ENCODE data around the gene LBX1. TPM values are rescaled to one million over a fixed set of nuclear protein-coding genes. Genes with fewer than 3 reads are reported as not detected.

The LBX1 gene
- total and polyA plus RNA-seq, 2 donors (not counting 1 experiment from before 2014, with no cell fraction given) = not detected

DNA sequence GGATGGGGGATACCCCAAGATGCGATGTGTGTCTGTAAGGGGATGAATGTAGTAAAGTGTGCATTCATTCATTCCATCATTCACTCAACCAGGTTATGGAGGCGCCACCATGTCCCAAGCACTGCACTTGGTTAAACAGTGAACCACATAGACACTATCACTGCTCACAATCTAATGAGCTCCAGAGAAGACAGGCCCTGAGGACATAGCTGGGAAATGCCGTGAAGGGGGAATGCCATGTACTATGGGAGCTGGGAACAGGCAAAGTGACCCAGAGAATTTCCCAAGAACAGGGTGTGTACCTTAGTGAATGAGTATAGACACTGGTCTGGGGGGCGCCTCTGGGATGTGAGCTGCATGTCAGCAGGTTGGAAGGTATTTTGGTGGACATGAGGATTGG, 44.5 kb upstream of the LBX1 start:
- ATAC-seq (ENCODE audit: low read depth) (no peak), DNase-seq (no peak)
- H3K4me3 Mint-ChIP-seq = no peak overlapping the region
- no peaks in the 10 kb centered on the region for H3K36me3 ChIP-seq (replicated peaks in 1 of 2; ENCODE audit: control extremely low read depth in 1 of 2, control insufficient read depth in 1 of 2, extremely low read depth in 1 of 2, insufficient read depth in 2 of 2, low read length in 1 of 2)
- H3K4me1 ChIP-seq (ENCODE audit: control insufficient read depth in 2 of 2, insufficient read depth in 2 of 2, low read length in 2 of 2) = no peaks in the 10 kb centered on the region
- POLR2A ChIA-PET = no interaction called here
- H3K4me3 ChIP-seq (ENCODE audit: control extremely low read depth in 1 of 5, extremely low read depth in 1 of 5, insufficient read depth in 1 of 5, low read depth in 2 of 5, low read length in 4 of 5) = no peak overlapping the region
- no peak overlapping the region for H3K9ac ChIP-seq (ENCODE audit: low read length)
- H2AFZ ChIP-seq (ENCODE audit: insufficient read depth, low read depth, low read length, poor library complexity, severe bottlenecking) = no peak overlapping the region
- 82% methylated on average over 2 of the region's 4 CpGs for WGBS (ENCODE audit: insufficient coverage)
- no peak overlapping the region for H3K27ac Mint-ChIP-seq
- no peaks in the 10 kb centered on the region for H4K20me1 ChIP-seq (ENCODE audit: control insufficient read depth, insufficient read depth, low read length, poor library complexity, severe bottlenecking)
- no peak overlapping the region for H3K27ac ChIP-seq (ENCODE audit: low read length in 2 of 2)
- CTCF ChIA-PET = interaction anchor here (1.1 to 4.1 kb wide), 7 partner anchors 9 to 297 kb away, joined by 3 to 29 read pairs (median 4); no protein-coding TSS in a partner anchor
- peaks cover 2% of the 10 kb centered on the region for H3K4me1 Mint-ChIP-seq
- peaks cover 33% of the 10 kb centered on the region for H3K27me3 Mint-ChIP-seq
- TF ChIP-seq, protein P1, sequence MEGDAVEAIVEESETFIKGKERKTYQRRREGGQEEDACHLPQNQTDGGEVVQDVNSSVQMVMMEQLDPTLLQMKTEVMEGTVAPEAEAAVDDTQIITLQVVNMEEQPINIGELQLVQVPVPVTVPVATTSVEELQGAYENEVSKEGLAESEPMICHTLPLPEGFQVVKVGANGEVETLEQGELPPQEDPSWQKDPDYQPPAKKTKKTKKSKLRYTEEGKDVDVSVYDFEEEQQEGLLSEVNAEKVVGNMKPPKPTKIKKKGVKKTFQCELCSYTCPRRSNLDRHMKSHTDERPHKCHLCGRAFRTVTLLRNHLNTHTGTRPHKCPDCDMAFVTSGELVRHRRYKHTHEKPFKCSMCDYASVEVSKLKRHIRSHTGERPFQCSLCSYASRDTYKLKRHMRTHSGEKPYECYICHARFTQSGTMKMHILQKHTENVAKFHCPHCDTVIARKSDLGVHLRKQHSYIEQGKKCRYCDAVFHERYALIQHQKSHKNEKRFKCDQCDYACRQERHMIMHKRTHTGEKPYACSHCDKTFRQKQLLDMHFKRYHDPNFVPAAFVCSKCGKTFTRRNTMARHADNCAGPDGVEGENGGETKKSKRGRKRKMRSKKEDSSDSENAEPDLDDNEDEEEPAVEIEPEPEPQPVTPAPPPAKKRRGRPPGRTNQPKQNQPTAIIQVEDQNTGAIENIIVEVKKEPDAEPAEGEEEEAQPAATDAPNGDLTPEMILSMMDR (IDR thresholded peaks at IDR 0.05) = no peak
- no peak for TF ChIP-seq EZH2 (IDR thresholded peaks at IDR 0.05; ENCODE audit: borderline replicate concordance, insufficient read depth, low read depth, low read length, poor library complexity, severe bottlenecking)
- no peaks in the 10 kb centered on the region for H3K79me2 ChIP-seq (ENCODE audit: control insufficient read depth, insufficient read depth, low read length)
- intact Hi-C loops (cut with micrococcal nuclease) = no loop called here
- H3K9me3 ChIP-seq (ENCODE audit: control extremely low read depth in 1 of 3, control insufficient read depth in 2 of 3, insufficient read depth in 1 of 3, low read length in 2 of 3) = no peaks in the 10 kb centered on the region
- peaks cover 0 to 15% (median 4%) of the 10 kb centered on the region in 4 experiments for H3K27me3 ChIP-seq (replicated peaks in 1 of 4; ENCODE audit: control extremely low read depth in 1 of 4, control insufficient read depth in 3 of 4, insufficient read depth in 4 of 4, low read length in 3 of 4)
- H3K9me3 Mint-ChIP-seq (ENCODE audit: insufficient read depth) = no peaks in the 10 kb centered on the region
- no peak overlapping the region for H3K4me2 ChIP-seq (replicated peaks; ENCODE audit: low read depth, low read length, poor library complexity, severe bottlenecking)

GRCh38 chr10:101273330-101273729, 44.1 kb upstream of the LBX1 start:
- Mint-ChIP-seq H3K27me3 (peaks cover 33% of the 10 kb centered on the region), H3K4me1 (peaks cover 2% of the 10 kb centered on the region), H3K27ac (no peak overlapping the region), H3K9me3 (ENCODE audit: insufficient read depth) (no peaks in the 10 kb centered on the region), H3K4me3 (no peak overlapping the region)
- no peak overlapping the region for H3K4me2 ChIP-seq (replicated peaks; ENCODE audit: low read depth, low read length, poor library complexity, severe bottlenecking)
- WGBS (ENCODE audit: insufficient coverage) = 98% methylated on average over 9 of the region's 10 CpGs
- H3K36me3 ChIP-seq (replicated peaks in 1 of 2; ENCODE audit: control extremely low read depth in 1 of 2, control insufficient read depth in 1 of 2, extremely low read depth in 1 of 2, insufficient read depth in 2 of 2, low read length in 1 of 2) = no peaks in the 10 kb centered on the region
- DNase-seq (no peak), ATAC-seq (ENCODE audit: low read depth) (no peak)
- H3K9ac ChIP-seq (ENCODE audit: low read length) = no peak overlapping the region
- H3K4me1 ChIP-seq (ENCODE audit: control insufficient read depth in 2 of 2, insufficient read depth in 2 of 2, low read length in 2 of 2) = no peaks in the 10 kb centered on the region
- no peak overlapping the region for H3K4me3 ChIP-seq (ENCODE audit: control extremely low read depth in 1 of 5, extremely low read depth in 1 of 5, insufficient read depth in 1 of 5, low read depth in 2 of 5, low read length in 4 of 5)
- H3K9me3 ChIP-seq (ENCODE audit: control extremely low read depth in 1 of 3, control insufficient read depth in 2 of 3, insufficient read depth in 1 of 3, low read length in 2 of 3) = no peaks in the 10 kb centered on the region
- no peaks in the 10 kb centered on the region for H4K20me1 ChIP-seq (ENCODE audit: control insufficient read depth, insufficient read depth, low read length, poor library complexity, severe bottlenecking)
- H2AFZ ChIP-seq (ENCODE audit: insufficient read depth, low read depth, low read length, poor library complexity, severe bottlenecking) = no peak overlapping the region
- no peaks in the 10 kb centered on the region for H3K79me2 ChIP-seq (ENCODE audit: control insufficient read depth, insufficient read depth, low read length)
- peaks cover 0 to 15% (median 4%) of the 10 kb centered on the region in 4 experiments for H3K27me3 ChIP-seq (replicated peaks in 1 of 4; ENCODE audit: control extremely low read depth in 1 of 4, control insufficient read depth in 3 of 4, insufficient read depth in 4 of 4, low read length in 3 of 4)
- no peak for TF ChIP-seq EZH2 (IDR thresholded peaks at IDR 0.05; ENCODE audit: borderline replicate concordance, insufficient read depth, low read depth, low read length, poor library complexity, severe bottlenecking)
- TF ChIP-seq, protein P1 (IDR thresholded peaks at IDR 0.05) = no peak
- intact Hi-C loops (cut with micrococcal nuclease) = no loop called here
- H3K27ac ChIP-seq (ENCODE audit: low read length in 2 of 2) = no peak overlapping the region
- CTCF ChIA-PET = interaction anchor here (1.1 to 4.1 kb wide), 9 partner anchors 9 to 303 kb away, joined by 3 to 29 read pairs (median 6); no protein-coding TSS in a partner anchor
- POLR2A ChIA-PET = no interaction called here
